ENCODE results near the gene ETF1.

The ETF1 gene

GRCh38 chr5:138560971-138561370, 17.9 kb upstream of the ETF1 start:
- DNase-seq = no peak

- no peak for DNase-seq
Observed at GRCh38 chr5:138559937-138560336, 16.9 kb upstream of the ETF1 start.

DNA sequence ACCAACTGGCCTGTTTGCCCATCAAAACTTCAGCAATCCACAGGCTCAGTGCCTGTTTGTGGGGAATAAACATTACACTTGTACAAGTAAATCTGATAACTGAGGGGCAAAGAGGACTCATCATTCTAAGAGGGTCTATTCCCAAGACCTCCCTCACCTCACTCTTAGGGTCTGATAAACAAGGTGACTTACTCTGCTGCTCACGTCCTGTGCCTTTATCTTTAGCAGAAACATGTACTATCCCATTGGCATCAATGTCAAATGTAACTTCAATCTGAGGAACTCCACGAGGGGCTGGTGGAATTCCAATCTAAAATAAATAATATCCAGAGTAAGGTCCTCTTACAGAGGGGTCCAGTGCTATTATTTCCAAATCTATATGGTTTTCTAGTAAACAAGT, 14.6 kb upstream of the ETF1 start:
- no peak for DNase-seq

DNA sequence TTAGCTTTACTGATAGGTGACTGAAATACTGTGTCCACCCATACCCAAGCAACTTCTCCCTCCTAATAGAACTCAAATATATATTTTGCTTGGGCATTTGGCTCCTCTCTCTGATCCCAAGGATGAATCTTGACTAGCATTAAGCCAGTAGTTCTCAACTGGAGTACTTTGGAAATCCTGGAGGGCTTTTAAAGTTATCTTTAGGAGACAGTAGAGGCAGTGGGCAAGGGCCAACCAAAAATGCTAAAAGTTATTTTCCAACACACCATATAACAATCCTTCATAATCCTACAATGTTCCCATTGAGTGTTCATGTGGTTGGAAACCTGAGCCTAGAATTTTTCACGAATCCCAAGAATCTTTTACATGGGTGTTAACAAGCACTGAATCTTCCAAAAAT, 11.1 kb upstream of the ETF1 start:
- no peak for DNase-seq

DNA sequence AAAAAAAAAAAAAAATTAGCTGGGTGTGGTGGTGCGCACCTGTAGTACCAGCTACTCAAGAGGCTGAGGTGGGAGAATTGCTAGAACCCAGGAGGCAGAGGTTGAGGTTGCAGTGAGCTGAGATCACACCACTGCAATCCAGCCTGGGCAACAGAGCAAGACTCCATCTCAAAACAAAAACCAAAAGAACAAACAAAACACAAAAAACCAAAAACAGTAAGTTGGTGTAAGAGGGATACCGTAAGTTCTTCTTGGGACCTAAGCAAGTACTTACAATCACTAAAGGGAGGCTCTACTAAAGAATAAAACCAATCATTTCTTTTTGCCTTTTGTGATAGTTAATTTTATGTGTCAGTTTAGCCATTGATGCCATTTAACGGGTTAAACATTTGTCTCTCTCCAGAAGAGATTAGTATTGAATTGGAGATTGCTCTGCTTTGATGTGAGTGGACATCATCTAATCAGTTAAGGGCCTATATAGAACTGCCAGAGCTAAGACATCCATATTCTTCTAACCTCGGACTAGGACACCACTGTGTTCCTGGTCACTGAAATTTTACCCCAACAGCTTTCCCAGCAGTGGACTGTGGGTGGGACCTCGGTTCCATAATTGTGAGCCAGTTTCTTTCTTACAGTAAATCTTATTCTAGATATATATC, 10.5 kb upstream of the ETF1 start:
- no peak for DNase-seq

GRCh38 chr5:138552657-138553056, 9.6 kb upstream of the ETF1 start:
- no peak for DNase-seq

DNA sequence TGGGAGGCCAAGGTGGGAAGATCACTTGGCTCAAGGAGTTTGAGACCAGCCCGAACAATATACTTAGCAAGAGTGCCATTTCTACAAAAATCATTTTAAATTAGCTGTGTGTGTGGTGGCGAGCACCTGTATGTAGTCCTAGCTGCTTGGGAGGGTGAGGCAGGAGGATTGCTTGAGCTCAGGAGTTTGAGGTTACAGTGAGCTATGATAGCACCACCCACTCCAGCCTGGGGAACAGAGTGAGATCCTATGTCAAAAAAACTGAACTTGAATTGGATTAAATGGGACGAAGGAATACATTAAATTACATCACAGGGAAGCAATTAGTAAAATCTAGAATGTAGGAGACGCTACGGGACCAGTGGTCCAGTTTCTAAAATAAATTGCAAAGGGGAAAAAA, 6.4 kb upstream of the ETF1 start:
- no peak for DNase-seq

DNA sequence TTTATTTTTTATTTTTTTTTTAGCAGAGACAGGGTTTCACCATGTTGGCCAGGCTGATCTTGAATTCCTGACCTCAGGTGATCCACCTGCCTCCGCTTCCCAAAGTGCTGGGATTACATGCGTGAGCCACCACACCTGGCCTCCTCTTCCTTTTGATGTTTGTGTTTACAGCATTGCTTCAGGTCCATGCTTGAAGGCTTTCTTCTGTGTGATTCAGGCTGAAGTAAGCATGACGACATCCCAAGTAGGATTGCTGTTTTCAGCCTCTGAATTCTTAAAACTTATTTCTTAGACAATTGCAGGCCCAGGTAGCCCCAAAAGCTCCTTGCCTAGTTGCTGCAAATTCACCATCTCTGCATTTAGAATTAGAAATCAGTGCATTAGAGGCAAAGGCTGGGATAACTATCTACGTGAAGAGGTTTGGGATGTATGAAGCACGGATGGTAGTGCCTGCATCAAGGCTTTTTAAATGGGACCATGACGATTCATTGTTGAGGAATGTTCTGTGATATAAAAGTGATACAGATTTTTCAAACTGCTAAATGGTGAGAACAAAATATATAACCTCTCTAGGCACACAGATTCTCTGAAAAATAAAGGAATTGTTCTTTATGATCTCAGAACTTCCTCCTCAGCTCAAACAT, 3.0 kb upstream of the ETF1 start:
- DNase-seq = no peak

DNA sequence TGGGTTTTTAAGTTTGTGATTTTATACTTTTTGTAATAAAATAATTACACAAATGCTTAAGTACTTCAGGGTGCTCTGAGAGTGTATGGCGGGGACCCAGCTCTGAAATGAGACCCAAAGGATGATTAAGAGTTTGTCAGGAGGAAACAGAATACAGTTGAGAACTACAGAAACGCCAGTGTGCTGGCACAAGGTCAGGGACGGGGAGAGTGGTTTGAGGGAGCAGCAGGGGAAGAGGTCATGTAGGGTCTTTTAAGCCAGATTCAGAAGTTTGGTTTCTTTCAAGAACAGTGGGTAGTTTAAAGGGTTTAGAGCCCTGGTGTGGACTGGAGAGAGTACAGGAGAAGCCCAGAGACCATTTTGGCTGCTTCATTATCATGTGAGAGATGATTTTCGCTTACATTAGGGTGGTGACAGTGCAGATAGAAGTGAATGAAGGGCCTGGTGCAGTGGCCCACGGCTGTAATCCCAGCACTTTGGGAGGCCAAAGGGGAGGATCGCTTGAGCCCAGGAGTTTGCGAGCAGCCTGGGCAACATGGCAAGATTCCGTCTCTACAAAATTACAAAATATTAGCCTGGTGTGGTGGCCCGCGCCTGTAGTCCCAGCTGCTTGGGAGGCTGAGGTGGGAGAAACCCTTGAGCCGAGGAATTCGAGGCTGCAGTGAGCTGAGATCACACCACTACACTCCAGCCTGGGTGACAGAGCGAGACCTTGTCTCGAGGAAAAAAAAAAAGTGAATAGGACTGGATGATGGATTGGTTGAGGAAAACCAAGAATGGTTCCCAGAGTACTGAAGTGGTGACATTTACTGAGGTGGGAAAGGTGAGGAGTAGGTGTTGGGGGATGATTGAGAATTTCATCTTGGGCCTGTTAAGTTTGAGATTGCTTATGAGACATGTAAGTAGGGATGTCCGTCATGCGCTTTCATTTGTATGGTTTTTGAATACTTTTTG, 1.4 kb upstream of the ETF1 start:
- DNase-seq = no peak

GRCh38 chr5:138543730-138544104, 681 bp upstream of the ETF1 start:
- DNase-seq = no peak

DNA sequence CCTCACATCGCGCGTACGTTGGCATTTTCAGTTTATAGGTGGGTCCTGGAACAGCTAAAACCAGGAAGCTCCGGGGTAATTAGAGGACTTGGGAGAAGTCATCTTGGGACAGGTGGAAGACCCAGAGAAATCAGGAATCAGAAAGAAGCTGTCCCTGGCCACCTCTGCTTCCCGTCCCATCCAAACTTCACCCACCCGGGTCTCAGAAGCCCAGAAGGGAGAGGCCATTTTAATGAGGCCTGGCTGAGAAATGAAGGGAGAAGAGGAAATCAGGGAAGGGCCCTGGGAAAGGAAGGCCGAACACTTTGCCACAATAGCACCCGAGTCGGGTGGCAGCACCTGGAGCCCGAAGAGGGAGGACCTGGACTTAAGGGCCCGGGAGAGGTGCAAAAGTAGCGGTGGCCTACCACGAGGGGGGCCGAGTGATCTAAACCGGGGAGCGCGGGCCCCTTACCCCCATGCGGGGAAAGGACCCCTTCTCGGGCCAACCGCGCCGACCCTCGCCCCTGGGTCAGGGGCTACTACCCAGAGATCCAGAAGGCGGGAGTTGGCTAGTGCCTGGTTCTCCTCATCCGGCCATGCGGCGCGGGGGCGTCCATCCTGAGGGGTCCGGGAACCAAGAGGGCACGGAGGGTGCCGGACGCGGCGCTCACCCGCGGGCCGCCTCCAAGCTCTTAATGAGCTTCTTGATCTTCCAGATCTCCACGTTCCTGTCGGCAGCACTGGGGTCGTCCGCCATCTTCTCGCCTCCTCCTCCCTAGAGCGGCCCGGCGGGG, 668 bp downstream of the ETF1 start:
- DNase-seq = no peak

DNA sequence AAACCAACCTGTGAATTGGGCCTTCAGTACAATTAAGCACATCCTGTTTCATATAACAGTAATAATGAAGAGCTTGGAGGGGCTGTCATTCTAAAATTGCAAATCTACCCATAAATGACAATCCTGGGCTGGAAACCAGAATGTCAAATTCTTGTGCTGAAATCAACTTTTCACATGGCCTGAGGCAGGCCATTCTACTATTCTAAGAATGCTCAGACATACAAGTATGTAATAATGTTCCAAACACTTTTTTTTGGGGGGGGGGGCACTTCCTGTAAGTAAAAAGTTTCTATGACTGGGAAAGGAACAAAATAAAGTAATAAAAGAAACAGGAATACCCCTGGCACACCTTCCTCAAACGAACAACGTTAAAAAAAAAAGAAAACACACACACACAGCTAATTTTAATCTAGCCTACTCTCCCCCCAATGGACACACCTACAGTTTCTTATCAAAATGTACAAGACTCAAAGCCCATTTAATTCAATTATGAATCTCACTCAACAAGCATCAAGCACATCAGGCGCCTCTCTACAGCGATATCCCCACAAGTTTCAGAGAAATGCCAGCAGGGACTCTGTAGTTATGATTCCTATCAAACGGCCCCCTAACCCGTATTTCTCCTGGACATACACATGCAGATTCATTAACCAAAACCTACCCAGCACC, 1.4 kb downstream of the ETF1 start:
- DNase-seq = no peak

- DNase-seq = no peak
Observed at GRCh38 chr5:138539791-138540190, 3.2 kb downstream of the ETF1 start.

GRCh38 chr5:138538943-138539627, 4.0 kb downstream of the ETF1 start:
- no peak for DNase-seq

DNA sequence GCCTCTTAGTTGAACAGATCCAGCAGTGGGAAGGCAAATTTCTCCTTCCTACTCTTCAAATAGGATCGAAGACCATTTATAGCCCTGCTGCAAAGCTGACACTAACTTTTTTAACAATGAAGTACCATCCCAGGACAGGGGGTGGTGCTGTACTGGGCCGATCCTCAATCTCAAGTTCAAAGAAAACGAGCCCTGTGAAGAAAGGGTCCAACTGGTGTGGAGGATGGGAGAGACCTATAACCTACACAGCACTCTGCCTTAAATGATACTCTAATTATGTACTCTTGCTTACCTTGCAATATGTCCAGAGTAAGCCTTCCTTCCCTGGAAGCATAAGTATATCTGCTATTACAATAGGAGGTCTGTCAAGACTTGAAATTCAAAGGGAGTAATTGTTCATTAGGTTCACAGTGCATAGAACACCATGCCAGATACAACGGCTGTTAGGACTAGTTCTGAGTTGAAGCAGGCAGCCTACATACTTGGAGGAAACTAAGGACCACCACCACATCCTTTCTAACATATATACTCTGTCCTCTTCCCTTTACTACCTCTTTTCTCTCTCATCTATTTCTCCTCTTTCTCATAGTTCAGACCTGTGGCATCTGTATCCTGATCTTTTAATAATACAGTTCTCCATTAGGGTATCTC, 6.2 kb downstream of the ETF1 start:
- no peak for DNase-seq

- DNase-seq = no peak
Observed at GRCh38 chr5:138536215-138536614, 6.8 kb downstream of the ETF1 start.

DNA sequence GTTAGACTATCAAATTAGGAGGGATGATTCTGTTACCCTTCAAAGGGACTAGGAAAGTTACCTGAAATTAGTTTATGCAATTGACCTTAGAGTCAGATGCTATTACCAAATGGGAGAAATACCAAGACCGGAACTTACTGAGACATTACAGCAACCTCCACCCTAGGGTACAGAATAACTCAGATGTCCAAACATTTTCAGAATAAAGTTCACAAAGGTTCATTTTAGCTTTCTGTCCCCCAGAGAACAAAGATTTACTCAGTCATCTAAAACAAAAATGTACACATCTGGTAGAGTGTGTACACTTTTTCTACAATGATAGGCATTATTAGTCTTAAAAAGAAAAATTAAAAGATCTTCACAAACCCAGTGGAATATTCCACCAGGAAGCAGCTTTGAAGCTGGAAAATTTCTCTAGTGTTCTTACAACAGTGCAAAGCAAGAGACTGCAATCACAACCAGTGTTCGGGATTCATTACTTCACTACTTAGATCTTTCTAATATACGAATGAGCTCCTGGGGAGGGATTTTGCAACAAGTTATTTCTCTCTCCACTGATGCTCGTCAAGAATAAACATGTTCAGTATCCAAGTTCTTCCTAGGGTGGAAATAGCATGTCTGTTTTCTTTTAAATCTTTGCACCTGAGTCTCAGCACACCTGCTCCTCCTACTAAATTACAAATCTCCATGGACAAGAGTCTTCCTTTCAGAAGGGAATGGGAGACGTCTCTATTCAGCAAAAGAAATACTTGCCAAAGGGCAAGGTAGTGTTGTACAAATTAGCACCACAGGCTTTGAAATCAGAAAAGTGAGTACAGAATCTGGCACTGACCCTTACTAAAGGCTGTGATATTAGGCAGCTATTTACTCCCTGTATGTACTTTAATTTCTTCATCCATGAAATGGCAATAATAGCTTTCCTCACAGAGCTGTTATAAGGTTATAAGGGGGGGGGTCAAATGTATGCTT, 8.8 kb downstream of the ETF1 start:
- DNase-seq = no peak

GRCh38 chr5:138529812-138530211, 13.2 kb downstream of the ETF1 start:
- DNase-seq = no peak

- DNase-seq = no peak
Observed at GRCh38 chr5:138528744-138529469, 14.1 kb downstream of the ETF1 start.
